Measurements from ENCODE around the gene DAP. TPM values are rescaled to one million over a fixed set of nuclear protein-coding genes. Genes with fewer than 3 reads are reported as not detected.

Gene DAP
- total and polyA plus RNA-seq, 10 of the 15 experiments (the other 5 are each of a cell fraction or from before 2014, with no cell fraction given), result 12.9 to 130 (median 49.9) TPM

GRCh38 chr5:10734037-10734709 is 26.9 kb downstream of the DAP start:
- no peak overlapping the region for H3K4me2 ChIP-seq (ENCODE audit: control insufficient read depth, insufficient read depth)
- in situ Hi-C loops (cut with MboI), result no loop called here
- FAIRE-seq (no peak), DNase-seq (ENCODE audit: low read depth, low spot score) (no peak), ATAC-seq (no peak)
- peaks cover 6% of the 10 kb centered on the region for H3K79me2 ChIP-seq (ENCODE audit: control insufficient read depth, insufficient read depth, low read length)
- peaks cover 12% of the 10 kb centered on the region for H3K4me1 ChIP-seq (ENCODE audit: control insufficient read depth, insufficient read depth, low read length)
- no peak for TF ChIP-seq YBX1 (IDR thresholded peaks at IDR 0.05)
- TF ChIP-seq ZSCAN29 (IDR thresholded peaks at IDR 0.05), result no peak
- no peak for TF ChIP-seq IKZF1 (conservative IDR thresholded peaks at IDR 0.05)
- no peak for TF ChIP-seq BHLHE40 (IDR thresholded peaks at IDR 0.05; ENCODE audit: borderline replicate concordance in 1 of 2, low read depth in 2 of 2, low read length in 1 of 2)
- no peak for TF ChIP-seq E2F8 (IDR thresholded peaks at IDR 0.05; ENCODE audit: low read depth, partially characterized antibody)
- no peak for TF ChIP-seq TARDBP (IDR thresholded peaks at IDR 0.05; ENCODE audit: borderline replicate concordance)
- no peak for TF ChIP-seq CHD4 (IDR thresholded peaks at IDR 0.05)
- TF ChIP-seq PKNOX1 (IDR thresholded peaks at IDR 0.05), result no peak
- TF ChIP-seq BACH1 (IDR thresholded peaks at IDR 0.05; ENCODE audit: borderline replicate concordance), result no peak
- no peak for TF ChIP-seq POLR2AphosphoS2 (IDR thresholded peaks at IDR 0.05; ENCODE audit: low read depth, low read length)
- TF ChIP-seq NFYB (IDR thresholded peaks at IDR 0.05; ENCODE audit: insufficient read depth, low read depth, low read length), result no peak
- TF ChIP-seq ZBED1 (IDR thresholded peaks at IDR 0.05; ENCODE audit: borderline replicate concordance), result no peak
- H3K9ac ChIP-seq (ENCODE audit: control insufficient read depth, insufficient read depth, low read length), result no peak overlapping the region
- BruUV-seq (replicated peaks), result no TSS peak
- H3K36me3 ChIP-seq (ENCODE audit: control insufficient read depth in 2 of 2, insufficient read depth in 2 of 2, low read length in 1 of 2), result peaks cover 8 to 10% of the 10 kb centered on the region in 2 experiments; a peak in 3 of 4 replicates
- ChIA-PET POLR2A (no interaction called here), SMC1A (ENCODE audit: uncharacterized antibody, unreplicated experiment) (interaction anchor here (1.2 to 1.5 kb wide), 2 partner anchors 22 to 35 kb away, joined by 4 to 10 read pairs; no protein-coding TSS in a partner anchor), RAD21 (ENCODE audit: unreplicated experiment) (interaction anchor here (1.3 kb wide), 1 partner anchor 41 kb away, joined by 3 read pairs; no protein-coding TSS in a partner anchor), CTCF (interaction anchor here (0.8 to 4.3 kb wide), 3 partner anchors 17 to 126 kb away, joined by 3 to 20 read pairs (median 4); no protein-coding TSS in a partner anchor)
- no peak overlapping the region for H2AFZ ChIP-seq (ENCODE audit: control insufficient read depth, low read depth, low read length)
- intact Hi-C loops (cut with micrococcal nuclease; ENCODE audit: unreplicated experiment), result no loop called here
- no peaks in the 10 kb centered on the region for H3K9me3 ChIP-seq (replicated peaks; ENCODE audit: control insufficient read depth, insufficient read depth, low read length)
- no peaks in the 10 kb centered on the region for H3K27me3 ChIP-seq (replicated peaks in 1 of 2; ENCODE audit: control insufficient read depth in 2 of 2, insufficient read depth in 2 of 2, low read length in 1 of 2)
- H3K27ac ChIP-seq (ENCODE audit: control insufficient read depth, insufficient read depth), result no peak overlapping the region
- no peak overlapping the region for H3K4me3 ChIP-seq
- 93% methylated on average over 11 of the region's 11 CpGs for WGBS (ENCODE audit: insufficient coverage, insufficient replicate concordance, low lambda C conversion rate, missing lambda C conversion rate)
- no peaks in the 10 kb centered on the region for H4K20me1 ChIP-seq (ENCODE audit: control insufficient read depth, insufficient read depth)

Measured in GM12878 (cell line).